Peyer's patch (tissue), 4 donors: ENCODE results near the gene XIRP2.

Experiments
- POLR2A ChIP-seq, 2 donors: fragments of 450-650 bp; IDR thresholded peaks; one replicate each; pipeline ENCODE4 v1.5.1; 2017; ENCODE audit warnings: antibody characterized with exemption in 2 of 2, mild to moderate bottlenecking in 2 of 2, moderate library complexity in 2 of 2
- TF ChIP-seq, protein P1 (sequence below), 6 experiments: fragments of 450-650 bp in 4 of 6; fragments of 200-600 bp in 2 of 6; sonication (generic) in 1 of 6; IDR thresholded peaks; one replicate each; pipeline ENCODE4 v1.5.1; 2017 to 2019; ENCODE audit warnings: antibody characterized with exemption in 6 of 6, mild to moderate bottlenecking in 3 of 6, moderate library complexity in 1 of 6

- TF ChIP-seq, protein P1, sequence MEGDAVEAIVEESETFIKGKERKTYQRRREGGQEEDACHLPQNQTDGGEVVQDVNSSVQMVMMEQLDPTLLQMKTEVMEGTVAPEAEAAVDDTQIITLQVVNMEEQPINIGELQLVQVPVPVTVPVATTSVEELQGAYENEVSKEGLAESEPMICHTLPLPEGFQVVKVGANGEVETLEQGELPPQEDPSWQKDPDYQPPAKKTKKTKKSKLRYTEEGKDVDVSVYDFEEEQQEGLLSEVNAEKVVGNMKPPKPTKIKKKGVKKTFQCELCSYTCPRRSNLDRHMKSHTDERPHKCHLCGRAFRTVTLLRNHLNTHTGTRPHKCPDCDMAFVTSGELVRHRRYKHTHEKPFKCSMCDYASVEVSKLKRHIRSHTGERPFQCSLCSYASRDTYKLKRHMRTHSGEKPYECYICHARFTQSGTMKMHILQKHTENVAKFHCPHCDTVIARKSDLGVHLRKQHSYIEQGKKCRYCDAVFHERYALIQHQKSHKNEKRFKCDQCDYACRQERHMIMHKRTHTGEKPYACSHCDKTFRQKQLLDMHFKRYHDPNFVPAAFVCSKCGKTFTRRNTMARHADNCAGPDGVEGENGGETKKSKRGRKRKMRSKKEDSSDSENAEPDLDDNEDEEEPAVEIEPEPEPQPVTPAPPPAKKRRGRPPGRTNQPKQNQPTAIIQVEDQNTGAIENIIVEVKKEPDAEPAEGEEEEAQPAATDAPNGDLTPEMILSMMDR (IDR thresholded peaks at IDR 0.05): no peak
- no peak for TF ChIP-seq POLR2A (IDR thresholded peaks at IDR 0.05)
These were observed 245.3 kb downstream of the XIRP2 start for GRCh38 chr2:167133614-167134013.
